Ishikawa (cell line): ENCODE results near the gene KIF3C.

Source experiments
- CEBPB ChIP-seq: IDR thresholded peaks from 2 replicates; pipeline ENCODE4 v1.6.1; 2012
- CREB1 ChIP-seq: IDR thresholded peaks from 2 replicates; pipeline ENCODE4 v1.6.1; 2012; ENCODE audit warnings: low read depth
- EGR1 ChIP-seq: IDR thresholded peaks from 2 replicates; pipeline ENCODE4 v1.6.1; 2012
- EP300 ChIP-seq: IDR thresholded peaks from 2 replicates; pipeline ENCODE4 v1.6.1; 2012; ENCODE audit warnings: borderline replicate concordance
- FOXM1 ChIP-seq: IDR thresholded peaks from 2 replicates; pipeline ENCODE4 v1.6.1; 2012; ENCODE audit warnings: low read depth, borderline replicate concordance
- MAX ChIP-seq: IDR thresholded peaks from 2 replicates; pipeline ENCODE4 v1.6.1; 2012
- NFIC ChIP-seq: IDR thresholded peaks from 2 replicates; pipeline ENCODE4 v1.6.1; 2012
- RAD21 ChIP-seq: IDR thresholded peaks from 2 replicates; pipeline ENCODE4 v1.6.1; 2012; ENCODE audit warnings: low read depth
- REST ChIP-seq: IDR thresholded peaks from 2 replicates; pipeline ENCODE4 v1.6.1; 2012; ENCODE audit warnings: low read depth, mild to moderate bottlenecking
- TAF1 ChIP-seq: IDR thresholded peaks from 2 replicates; pipeline ENCODE4 v1.6.1; 2012; ENCODE audit warnings: low read depth, mild to moderate bottlenecking
- TCF12 ChIP-seq: IDR thresholded peaks from 2 replicates; pipeline ENCODE4 v1.6.1; 2012; ENCODE audit warnings: low read depth
- TEAD4 ChIP-seq: IDR thresholded peaks from 2 replicates; pipeline ENCODE4 v1.6.1; 2012
- USF1 ChIP-seq: IDR thresholded peaks from 2 replicates; pipeline ENCODE4 v1.6.1; 2012
- YY1 ChIP-seq: IDR thresholded peaks from 2 replicates; pipeline ENCODE4 v1.6.1; 2012; ENCODE audit warnings: low read depth
- ZBTB7A ChIP-seq: IDR thresholded peaks from 2 replicates; pipeline ENCODE4 v1.6.1; 2012; ENCODE audit warnings: low read depth

KIF3C gene

GRCh38 chr2:26016012-26016705, 33.9 kb upstream of the KIF3C start:
- TF ChIP-seq TCF12 = no peak
- no peak for TF ChIP-seq NFIC
- TF ChIP-seq RAD21 = no peak
- no peak for TF ChIP-seq ZBTB7A

- TF ChIP-seq TAF1 (no peak), RAD21 (no peak)
These were observed 31.4 kb upstream of the KIF3C start for GRCh38 chr2:26013668-26014067.

- TF ChIP-seq USF1 = no peak
- no peak for TF ChIP-seq EGR1
- no peak for TF ChIP-seq TCF12
- no peak for TF ChIP-seq YY1
- no peak for TF ChIP-seq NFIC
- TF ChIP-seq REST = no peak
- TF ChIP-seq ZBTB7A = no peak
- no peak for TF ChIP-seq RAD21
- TF ChIP-seq TEAD4 = no peak
- no peak for TF ChIP-seq TAF1
- no peak for TF ChIP-seq CREB1
These were observed 29.9 kb upstream of the KIF3C start for GRCh38 chr2:26011990-26012856.

- TF ChIP-seq EP300 (no peak), CREB1 (no peak), USF1 (no peak), CEBPB (no peak), TCF12 (no peak), NFIC (no peak), RAD21 (no peak), TEAD4 (no peak; the same call in 1 of the 2 replicates), EGR1 (no peak), FOXM1 (no peak), YY1 (no peak), TAF1 (no peak), MAX (no peak), ZBTB7A (no peak), REST (no peak)
These were observed 29.3 kb upstream of the KIF3C start for GRCh38 chr2:26011609-26011989.

GRCh38 chr2:26010943-26011342, 28.6 kb upstream of the KIF3C start:
- TF ChIP-seq REST = no peak
- TF ChIP-seq EGR1 = no peak
- TF ChIP-seq TAF1 = no peak
- no peak for TF ChIP-seq RAD21
- no peak for TF ChIP-seq CREB1
- no peak for TF ChIP-seq EP300
- no peak for TF ChIP-seq TEAD4
- no peak for TF ChIP-seq ZBTB7A
- no peak for TF ChIP-seq YY1
- TF ChIP-seq CEBPB = no peak
- TF ChIP-seq MAX = no peak
- TF ChIP-seq NFIC = no peak
- no peak for TF ChIP-seq USF1
- no peak for TF ChIP-seq TCF12
- TF ChIP-seq FOXM1 = no peak
